Measurements from ENCODE around the gene TRERF1. TPM values are rescaled to one million over a fixed set of nuclear protein-coding genes. Genes with fewer than 3 reads are reported as not detected.
A peak's percentile ranks its signal among the peaks of the same experiment; 100 is the strongest.

Gene TRERF1
- total RNA-seq, 4 donors from 2014 or later = 14.7 to 22.0 (median 19.0) TPM

GRCh38 chr6:42370323-42370985 is 81.3 kb downstream of the TRERF1 start:
- Histone ChIP-seq H3K4me3 (no peak overlapping the region), H3K36me3 (no peaks in the 10 kb centered on the region), H3K27me3 (no peaks in the 10 kb centered on the region), H3K4me1 (peaks cover 19% of the 10 kb centered on the region), H3K9me3 (no peaks in the 10 kb centered on the region), H3K27ac (no peak overlapping the region)
- peak in 1 of 2 donors; percentile 48 for DNase-seq (ENCODE audit: low spot score in 2 of 2)
- no peak for TF ChIP-seq POLR2AphosphoS5 (IDR thresholded peaks at IDR 0.05)
- WGBS = 100% methylated on average over 3 of the region's 3 CpGs

- peaks cover 24% of the 10 kb centered on the region for H3K4me1 ChIP-seq
- DNase-seq (ENCODE audit: low spot score in 2 of 2) = peak in 1 of 2 donors; percentile 40
- TF ChIP-seq EP300 (IDR thresholded peaks at IDR 0.05) (no peak), POLR2A (IDR thresholded peaks at IDR 0.05) (no peak), CTCF (IDR thresholded peaks at IDR 0.05) (no peak), POLR2AphosphoS5 (IDR thresholded peaks at IDR 0.05) (no peak)
- no peak overlapping the region for H3K27ac ChIP-seq
- H3K9me3 ChIP-seq = no peaks in the 10 kb centered on the region
- H3K27me3 ChIP-seq = no peaks in the 10 kb centered on the region
- WGBS = 97% methylated on average over 2 of the region's 2 CpGs
- no peaks in the 10 kb centered on the region for H3K36me3 ChIP-seq
- H3K4me3 ChIP-seq = no peak overlapping the region
Measured at GRCh38 chr6:42369568-42369967, 82.2 kb downstream of the TRERF1 start.

GRCh38 chr6:42368181-42368580 is 83.5 kb downstream of the TRERF1 start:
- Histone ChIP-seq H3K36me3 (no peaks in the 10 kb centered on the region), H3K27me3 (no peaks in the 10 kb centered on the region), H3K27ac (no peak overlapping the region), H3K9me3 (no peaks in the 10 kb centered on the region), H3K4me1 (peaks cover 27% of the 10 kb centered on the region), H3K4me3 (no peak overlapping the region)
- TF ChIP-seq POLR2A (IDR thresholded peaks at IDR 0.05) = no peak
- no peak for TF ChIP-seq CTCF (IDR thresholded peaks at IDR 0.05)
- no peak for TF ChIP-seq POLR2AphosphoS5 (IDR thresholded peaks at IDR 0.05)
- TF ChIP-seq EP300 (IDR thresholded peaks at IDR 0.05) = no peak
- DNase-seq (ENCODE audit: low spot score in 2 of 2) = peak in 1 of 2 donors; percentile 45
- 71% methylated on average over 7 of the region's 7 CpGs for WGBS

- no peaks in the 10 kb centered on the region for H3K27me3 ChIP-seq
- WGBS = 66% methylated on average over 14 of the region's 14 CpGs
- TF ChIP-seq CTCF (IDR thresholded peaks at IDR 0.05) = no peak
- no peak for TF ChIP-seq POLR2A (IDR thresholded peaks at IDR 0.05)
- TF ChIP-seq POLR2AphosphoS5 (IDR thresholded peaks at IDR 0.05) = no peak
- H3K9me3 ChIP-seq = no peaks in the 10 kb centered on the region
- no peak overlapping the region for H3K27ac ChIP-seq
- no peak overlapping the region for H3K4me3 ChIP-seq
- H3K36me3 ChIP-seq = no peaks in the 10 kb centered on the region
- peak in 1 of 2 donors; percentile 60 for DNase-seq (ENCODE audit: low spot score in 2 of 2)
- peaks cover 27% of the 10 kb centered on the region for H3K4me1 ChIP-seq
Measured at GRCh38 chr6:42367353-42368011, 84.2 kb downstream of the TRERF1 start.

- Histone ChIP-seq H3K27ac (no peak overlapping the region), H3K4me3 (no peak overlapping the region), H3K36me3 (no peaks in the 10 kb centered on the region), H3K4me1 (peaks cover 27% of the 10 kb centered on the region), H3K27me3 (no peaks in the 10 kb centered on the region), H3K9me3 (no peaks in the 10 kb centered on the region)
- DNase-seq (ENCODE audit: low spot score in 2 of 2) = no peak
- 79% methylated on average over 2 of the region's 3 CpGs for WGBS
- TF ChIP-seq POLR2A (IDR thresholded peaks at IDR 0.05) (no peak), EP300 (IDR thresholded peaks at IDR 0.05) (no peak), POLR2AphosphoS5 (IDR thresholded peaks at IDR 0.05) (no peak), CTCF (IDR thresholded peaks at IDR 0.05) (no peak)
Measured at GRCh38 chr6:42366999-42367352, 84.8 kb downstream of the TRERF1 start.

All from suprapubic skin (tissue), 4 donors.